NB4 (cell line): ENCODE results near the gene MRPL39.

Experiments used
- DNase-seq: peaks from one replicate; pipeline ENCODE4 v3.0.0; 2010; ENCODE audit warnings: low read depth
- H3K4me3 ChIP-seq: one replicate; pipeline ENCODE4 v1.5.1; 2011; ENCODE audit warnings: mild to moderate bottlenecking, low read depth, low read length, moderate library complexity
- CTCF ChIP-seq: IDR thresholded peaks from one replicate; pipeline ENCODE4 v1.5.1; 2012; ENCODE audit warnings: low read depth, low read length
- MAX ChIP-seq: IDR thresholded peaks from 2 replicates; pipeline ENCODE4 v1.6.1; 2011; ENCODE audit warnings: low read depth, low read length
- MYC ChIP-seq: IDR thresholded peaks from 2 replicates; pipeline ENCODE4 v1.6.1; 2011; ENCODE audit warnings: low read depth, low read length
- POLR2A ChIP-seq: IDR thresholded peaks from 2 replicates; pipeline ENCODE4 v1.6.1; 2011; ENCODE audit warnings: mild to moderate bottlenecking; ENCODE audit not compliant: insufficient read length; ENCODE audit errors: extremely low read depth

The MRPL39 gene

GRCh38 chr21:25607151-25608043, at the start of gene MRPL39:
TSS of gene MRPL39 (minus strand) at chr21:25607481. CDS start at chr21:25607475, 6 bp downstream.
- TF ChIP-seq MAX, result no peak
- TF ChIP-seq CTCF, result peak; percentile 45
- no peak for TF ChIP-seq MYC
- peak; percentile 87 for TF ChIP-seq POLR2A
- peak within 1 kb of the TSS; percentile 89 for H3K4me3 ChIP-seq
- peak; percentile 90 for DNase-seq

DNA sequence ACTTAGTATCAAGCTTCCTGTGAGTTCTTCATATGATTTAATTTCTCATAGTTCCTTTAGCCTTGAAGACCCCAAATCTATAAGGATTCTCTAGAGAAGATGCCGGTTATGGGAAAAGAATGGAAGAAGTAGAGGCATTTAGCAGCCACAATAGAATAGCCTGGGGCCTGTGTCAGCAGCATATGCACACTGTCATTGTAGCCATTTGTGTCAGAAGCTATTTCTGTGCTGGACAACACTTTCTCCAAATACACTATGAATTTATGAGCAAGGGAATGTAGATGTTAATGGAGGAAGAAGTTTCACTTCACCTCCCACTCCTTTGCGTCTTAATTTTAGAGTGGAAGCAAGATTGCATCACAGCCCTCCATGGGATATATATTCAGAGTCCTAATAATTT, 49.1 kb upstream of the MRPL39 start:
- no peak overlapping the region for H3K4me3 ChIP-seq
- no peak for DNase-seq
- TF ChIP-seq MYC (no peak), MAX (no peak), POLR2A (no peak), CTCF (no peak)

- no peak for DNase-seq
- no peak for TF ChIP-seq MAX
- no peak for TF ChIP-seq CTCF
- no peak for TF ChIP-seq POLR2A
- no peak for TF ChIP-seq MYC
- H3K4me3 ChIP-seq, result no peak overlapping the region
Observed at GRCh38 chr21:25649146-25649545, 41.9 kb upstream of the MRPL39 start.

DNA sequence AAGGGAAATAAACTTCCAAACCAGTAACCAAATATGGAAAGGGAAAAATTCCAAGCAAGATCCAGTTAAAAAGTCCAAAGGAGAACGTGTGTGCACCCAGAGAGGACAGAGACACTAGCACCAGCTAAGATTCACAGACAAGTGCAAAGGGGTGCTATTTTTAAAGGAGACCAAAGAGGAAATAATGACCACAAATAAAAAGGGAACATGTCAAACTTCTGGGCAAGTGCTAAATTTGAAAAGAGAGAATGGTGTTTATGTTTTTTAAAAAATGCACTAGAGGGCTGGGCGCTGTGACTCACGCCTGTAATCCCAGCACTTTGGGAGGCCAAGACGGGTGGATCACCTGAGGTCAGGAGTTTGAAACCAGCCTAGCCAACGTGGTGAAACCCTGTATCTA, 40.4 kb upstream of the MRPL39 start:
- DNase-seq, result peak; percentile 27
- TF ChIP-seq MYC (no peak), POLR2A (no peak), CTCF (no peak), MAX (no peak)
- H3K4me3 ChIP-seq, result no peak overlapping the region

- DNase-seq, result no peak
- TF ChIP-seq POLR2A (no peak), MAX (no peak), MYC (no peak), CTCF (no peak)
- H3K4me3 ChIP-seq, result no peak overlapping the region
Observed at GRCh38 chr21:25646474-25646873, 39.2 kb upstream of the MRPL39 start.
